Left ventricle myocardium superior (tissue), 1 donor: ENCODE results near the gene CFAP57. TPM values are rescaled to one million over a fixed set of nuclear protein-coding genes. Genes with fewer than 3 reads are reported as not detected.

ENCODE experiments used
- microRNA-seq: library from miRNA; unstranded; fragments of <30 nt; microRNA quantifications from one replicate; pipeline ENCODE4 v1.2.0, GENCODE V29; 2020; ENCODE audit warnings: borderline number of aligned reads
- total RNA-seq: library from RNA; stranded (reverse); fragmentation: NEBNext Ultra II Directional; extraction: Animal tissue kit (Norgen Biotek cat#: 25700); gene quantifications from one replicate; pipeline ENCODE4 v1.2.1, GENCODE V29; 2021
- donor health status: DM: no; HTN: yes; CAD: no; lungs with severe emphysema.

CFAP57 gene
- total RNA-seq, 1 donor from 2014 or later, result not detected

Small RNA genes within 50 kb of the gene (microRNA-seq; reads per million reads assigned to microRNA genes)
- gene MIR6733, result not detected

Other genes with a start within 250 kb of the CFAP57 start
- 38.5 TPM for gene SLC2A1, start 213.5 kb upstream of the CFAP57 start, total RNA-seq
- gene EBNA1BP2, start within 50 bp of the CFAP57 start, total RNA-seq, result 28.8 TPM
- gene TMEM125, start 97.7 kb downstream of the CFAP57 start, total RNA-seq, result not detected
- not detected for gene C1orf210, start 113.3 kb downstream of the CFAP57 start, total RNA-seq
- gene TIE1, start 128.7 kb downstream of the CFAP57 start, total RNA-seq, result 21.9 TPM
- 0.40 TPM for gene MPL, start 165.5 kb downstream of the CFAP57 start, total RNA-seq
- 1.3 TPM for gene CDC20, start 186.7 kb downstream of the CFAP57 start, total RNA-seq
- 30.2 TPM for gene ELOVL1, start 195.7 kb downstream of the CFAP57 start, total RNA-seq
- 16.0 TPM for gene MED8, start 217.5 kb downstream of the CFAP57 start, total RNA-seq
- 27.0 TPM for gene SZT2, start 217.6 kb downstream of the CFAP57 start, total RNA-seq